ENCODE measurements around the gene C7orf57. TPM values are rescaled to one million over a fixed set of nuclear protein-coding genes. Genes with fewer than 3 reads are reported as not detected.

C7orf57 gene
- total and polyA plus RNA-seq, 9 donors: 0.02 to 18.6 (median 0.35) TPM; not detected in 3

- Histone ChIP-seq H3K4me1 (ENCODE audit: insufficient read depth) (no peaks in the 10 kb centered on the region), H3K9me3 (no peaks in the 10 kb centered on the region), H3K36me3 (no peaks in the 10 kb centered on the region), H3K4me3 (no peak overlapping the region), H3K27ac (no peak overlapping the region), H3K27me3 (no peaks in the 10 kb centered on the region)
- TF ChIP-seq CTCF (IDR thresholded peaks at IDR 0.05): no peak
- TF ChIP-seq POLR2A (IDR thresholded peaks at IDR 0.05): no peak
- no peak for TF ChIP-seq EP300 (IDR thresholded peaks at IDR 0.05)
- WGBS, 3 donors: 96 to 99% (median 96%) methylated on average over 4 of the region's 4 CpGs
- DNase-seq: no peak
- intact Hi-C loops (cut with DNase I): loop anchor here in 1 of 4 donors (5.0 kb wide), 1 partner anchor 110 kb away; no protein-coding TSS in a partner anchor
Observed at GRCh38 chr7:48102530-48102929, 67.2 kb downstream of the C7orf57 start.

- Histone ChIP-seq H3K36me3 (no peaks in the 10 kb centered on the region), H3K4me3 (no peak overlapping the region), H3K27ac (no peak overlapping the region), H3K4me1 (ENCODE audit: insufficient read depth) (no peaks in the 10 kb centered on the region), H3K27me3 (no peaks in the 10 kb centered on the region), H3K9me3 (no peaks in the 10 kb centered on the region)
- intact Hi-C loops (cut with DNase I): loop anchor here in 1 of 4 donors (5.0 kb wide), 1 partner anchor 113 kb away; no protein-coding TSS in a partner anchor
- 89 to 93% (median 92%) methylated on average over 5 of the region's 5 CpGs for WGBS, 3 donors
- TF ChIP-seq CTCF (IDR thresholded peaks at IDR 0.05) (no peak), POLR2A (IDR thresholded peaks at IDR 0.05) (no peak), EP300 (IDR thresholded peaks at IDR 0.05) (no peak)
- no peak for DNase-seq
Observed at GRCh38 chr7:48105045-48105444, 69.7 kb downstream of the C7orf57 start.

- no peak for TF ChIP-seq CTCF (IDR thresholded peaks at IDR 0.05)
- no peak for TF ChIP-seq EP300 (IDR thresholded peaks at IDR 0.05)
- TF ChIP-seq POLR2A (IDR thresholded peaks at IDR 0.05): no peak
- no peak for DNase-seq
- H3K27ac ChIP-seq: no peak overlapping the region
- no peaks in the 10 kb centered on the region for H3K9me3 ChIP-seq
- H3K4me1 ChIP-seq (ENCODE audit: insufficient read depth): no peaks in the 10 kb centered on the region
- no peak overlapping the region for H3K4me3 ChIP-seq
- intact Hi-C loops (cut with DNase I): loop anchor here in 1 of 4 donors (5.0 kb wide), 1 partner anchor 115 kb away; no protein-coding TSS in a partner anchor
- H3K27me3 ChIP-seq: no peaks in the 10 kb centered on the region
- WGBS, 3 donors: 92 to 95% (median 94%) methylated on average over 29 of the region's 29 CpGs
- no peaks in the 10 kb centered on the region for H3K36me3 ChIP-seq
Observed at GRCh38 chr7:48106906-48107659, 71.7 kb downstream of the C7orf57 start.

- H3K4me1 ChIP-seq (ENCODE audit: insufficient read depth): no peaks in the 10 kb centered on the region
- no peak overlapping the region for H3K4me3 ChIP-seq
- no peak for DNase-seq
- no peaks in the 10 kb centered on the region for H3K36me3 ChIP-seq
- no peak overlapping the region for H3K27ac ChIP-seq
- H3K9me3 ChIP-seq: no peaks in the 10 kb centered on the region
- WGBS, 3 donors: 90 to 92% (median 91%) methylated on average over 17 to 18 of the region's 18 CpGs
- no peak for TF ChIP-seq EP300 (IDR thresholded peaks at IDR 0.05)
- no peak for TF ChIP-seq POLR2A (IDR thresholded peaks at IDR 0.05)
- TF ChIP-seq CTCF (IDR thresholded peaks at IDR 0.05): no peak
- H3K27me3 ChIP-seq: no peaks in the 10 kb centered on the region
- intact Hi-C loops (cut with DNase I): loop anchor here in 1 of 4 donors (5.0 kb wide), 1 partner anchor 116 kb away; no protein-coding TSS in a partner anchor
Observed at GRCh38 chr7:48107926-48108472, 72.7 kb downstream of the C7orf57 start.
